CD8-positive, alpha-beta memory T cell (primary cell): ENCODE results near the gene UGT1A5. TPM values are rescaled to one million over a fixed set of nuclear protein-coding genes. Genes with fewer than 3 reads are reported as not detected.

Source experiments
- CTCF ChIA-PET: fragments of 350-600 bp; sonication (Branson Sonifier 250); formaldehyde crosslinking; loops from one replicate; lab custom pipeline; 2021; ENCODE audit warnings: antibody characterized with exemption; lab: Charles Lee
- POLR2A ChIA-PET: fragments of 350-600 bp; sonication (Branson Sonifier 250); formaldehyde crosslinking; loops from one replicate; lab custom pipeline; 2021; ENCODE audit warnings: antibody characterized with exemption; lab: Charles Lee
- DNase-seq, 5 donors: peaks; one replicate each; pipeline versions ENCODE4 v3.0.0 to v3.0.0-alpha.2; 2020 to 2022; ENCODE audit warnings: mixed read lengths in 1 of 5
- H3K27ac ChIP-seq: one replicate; pipeline ENCODE4 v1.7.0; 2013; ENCODE audit warnings: low read depth, mild to moderate bottlenecking, low read length, moderate library complexity
- H3K27me3 ChIP-seq: 2 replicates; pipeline ENCODE4 v1.7.0; 2013; ENCODE audit warnings: low read length, mild to moderate bottlenecking; ENCODE audit not compliant: insufficient read depth, poor library complexity, severe bottlenecking
- H3K36me3 ChIP-seq: 2 replicates; pipeline ENCODE4 v1.7.0; 2013; ENCODE audit warnings: mild to moderate bottlenecking, low read length, moderate library complexity; ENCODE audit not compliant: insufficient read depth
- H3K4me1 ChIP-seq: 2 replicates; pipeline ENCODE4 v1.7.0; 2013; ENCODE audit warnings: mild to moderate bottlenecking, low read length, moderate library complexity; ENCODE audit not compliant: insufficient read depth
- H3K4me3 ChIP-seq: 2 replicates; pipeline ENCODE4 v1.7.0; 2013; ENCODE audit warnings: mild to moderate bottlenecking, low read length
- H3K9me3 ChIP-seq: 2 replicates; pipeline ENCODE4 v1.7.0; 2013; ENCODE audit warnings: mild to moderate bottlenecking, low read length
- H3K27ac Mint-ChIP-seq, 8 donors: one replicate each; pipeline ENCODE4 v1.8.0; 2020 to 2021; ENCODE audit warnings: mixed read lengths in 8 of 8, mild to moderate bottlenecking in 6 of 8, inconsistent platforms in 3 of 8, moderate library complexity in 3 of 8
- H3K27me3 Mint-ChIP-seq, 2 donors: one replicate each; pipeline ENCODE4 v1.8.0; 2020 to 2021; ENCODE audit warnings: mixed read lengths in 2 of 2, mild to moderate bottlenecking in 1 of 2, moderate library complexity in 1 of 2
- H3K36me3 Mint-ChIP-seq, 3 donors: one replicate each; pipeline ENCODE4 v1.8.0; 2020 to 2021; ENCODE audit warnings: mixed read lengths in 3 of 3, inconsistent platforms in 1 of 3, mild to moderate bottlenecking in 1 of 3
- H3K4me1 Mint-ChIP-seq, 3 donors: one replicate each; pipeline ENCODE4 v1.8.0; 2020 to 2021; ENCODE audit warnings: mixed read lengths in 3 of 3, inconsistent platforms in 1 of 3, mild to moderate bottlenecking in 1 of 3
- H3K4me3 Mint-ChIP-seq, 7 donors: one replicate each; pipeline ENCODE4 v1.8.0; 2020 to 2021; ENCODE audit warnings: mixed read lengths in 7 of 7, mild to moderate bottlenecking in 6 of 7, moderate library complexity in 4 of 7, inconsistent platforms in 2 of 7
- H3K9me3 Mint-ChIP-seq, 5 donors: one replicate each; pipeline ENCODE4 v1.8.0; 2020 to 2022; ENCODE audit warnings: mixed read lengths in 5 of 5, mild to moderate bottlenecking in 3 of 5, moderate library complexity in 2 of 5, inconsistent platforms in 1 of 5
- polyA plus RNA-seq: library from polyadenylated mRNA; unstranded; fragments of 300-500 nt; fragmentation: Illumina TruSeq; gene quantifications from one replicate; pipeline ENCODE4 v1.2.3, GENCODE V29; 2021
- total RNA-seq, 2 experiments: library from RNA; stranded (reverse); gene quantifications; one replicate each; pipeline ENCODE4 v1.2.3, GENCODE V29; 2021

UGT1A5 gene
- total and polyA plus RNA-seq, 3 experiments from 2014 or later, result not detected

DNA sequence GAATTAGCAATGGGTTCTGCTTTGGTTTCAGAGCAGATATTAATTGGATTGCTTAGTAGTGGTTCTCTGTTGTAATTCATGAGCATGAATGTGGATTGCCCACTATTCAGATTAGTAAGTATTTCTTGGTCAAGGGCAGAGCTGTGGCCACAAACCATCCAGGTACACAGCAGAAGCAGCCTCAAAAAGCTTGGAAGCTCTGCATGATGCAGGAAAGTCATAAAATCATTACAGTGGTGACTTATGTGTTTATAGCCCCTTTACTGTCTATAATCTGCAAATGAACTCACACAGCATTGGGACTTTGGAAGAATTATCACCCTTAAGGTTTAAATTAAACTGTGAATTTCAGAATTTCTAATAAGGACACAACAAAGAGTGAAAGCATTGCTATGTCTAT, 45.4 kb downstream of the UGT1A5 start:
- peaks cover 5 to 24% of the 10 kb centered on the region in 2 donors for H3K27me3 Mint-ChIP-seq
- Histone ChIP-seq H3K9me3 (no peaks in the 10 kb centered on the region), H3K36me3 (no peaks in the 10 kb centered on the region), H3K4me3 (no peak overlapping the region), H3K27me3 (no peaks in the 10 kb centered on the region), H3K27ac (no peak overlapping the region), H3K4me1 (no peaks in the 10 kb centered on the region)
- ChIA-PET CTCF (no interaction called here), POLR2A (no interaction called here)
- no peak overlapping the region for H3K27ac Mint-ChIP-seq
- no peaks in the 10 kb centered on the region for H3K36me3 Mint-ChIP-seq
- H3K4me3 Mint-ChIP-seq, result no peak overlapping the region
- peaks cover 0 to 4% (median 0%) of the 10 kb centered on the region in 5 donors for H3K9me3 Mint-ChIP-seq
- no peaks in the 10 kb centered on the region for H3K4me1 Mint-ChIP-seq
- no peak for DNase-seq

DNA sequence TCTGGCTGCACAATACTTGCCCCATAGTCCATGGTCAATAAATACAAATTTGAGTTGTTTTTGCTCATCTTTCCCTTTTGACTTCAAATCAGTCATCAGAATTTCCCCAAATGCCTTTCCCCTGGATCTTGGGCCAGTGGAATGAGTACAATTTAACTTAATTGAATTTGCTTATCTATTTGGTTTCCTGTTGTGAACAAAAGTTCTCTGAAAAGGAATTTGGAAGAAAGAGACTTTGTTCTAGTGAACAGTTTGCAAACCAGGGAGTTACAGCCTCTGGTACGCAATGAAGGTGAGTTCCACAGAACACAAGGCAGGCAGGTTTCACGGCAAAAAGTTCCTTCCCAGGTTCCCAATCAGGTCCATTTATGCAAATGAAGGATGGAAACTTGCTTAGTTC, 46.1 kb downstream of the UGT1A5 start:
- POLR2A ChIA-PET, result no interaction called here
- no peak for DNase-seq
- Histone ChIP-seq H3K4me1 (no peaks in the 10 kb centered on the region), H3K4me3 (no peak overlapping the region), H3K36me3 (no peaks in the 10 kb centered on the region), H3K9me3 (no peaks in the 10 kb centered on the region), H3K27me3 (no peaks in the 10 kb centered on the region), H3K27ac (no peak overlapping the region)
- CTCF ChIA-PET, result no interaction called here
- Mint-ChIP-seq H3K4me1 (no peaks in the 10 kb centered on the region), H3K36me3 (no peaks in the 10 kb centered on the region), H3K4me3 (no peak overlapping the region), H3K27me3 (peaks cover 6 to 24% of the 10 kb centered on the region in 2 donors), H3K9me3 (peaks cover 0 to 4% (median 0%) of the 10 kb centered on the region in 5 donors), H3K27ac (no peak overlapping the region)

DNA sequence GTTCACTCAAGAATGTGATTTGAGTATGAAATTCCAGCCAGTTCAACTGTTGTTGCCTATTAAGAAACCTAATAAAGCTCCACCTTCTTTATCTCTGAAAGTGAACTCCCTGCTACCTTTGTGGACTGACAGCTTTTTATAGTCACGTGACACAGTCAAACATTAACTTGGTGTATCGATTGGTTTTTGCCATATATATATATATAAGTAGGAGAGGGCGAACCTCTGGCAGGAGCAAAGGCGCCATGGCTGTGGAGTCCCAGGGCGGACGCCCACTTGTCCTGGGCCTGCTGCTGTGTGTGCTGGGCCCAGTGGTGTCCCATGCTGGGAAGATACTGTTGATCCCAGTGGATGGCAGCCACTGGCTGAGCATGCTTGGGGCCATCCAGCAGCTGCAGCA, 47.3 kb downstream of the UGT1A5 start, which contains the start of gene UGT1A1:
UGT1A1 (plus strand) TSS at position 228 of the 400 bp plus-strand sequence; CDS start at position 246, 18 bp downstream.
- POLR2A ChIA-PET, result no interaction called here
- no peak for DNase-seq
- no peaks in the 10 kb centered on the region for H3K4me1 ChIP-seq

DNA sequence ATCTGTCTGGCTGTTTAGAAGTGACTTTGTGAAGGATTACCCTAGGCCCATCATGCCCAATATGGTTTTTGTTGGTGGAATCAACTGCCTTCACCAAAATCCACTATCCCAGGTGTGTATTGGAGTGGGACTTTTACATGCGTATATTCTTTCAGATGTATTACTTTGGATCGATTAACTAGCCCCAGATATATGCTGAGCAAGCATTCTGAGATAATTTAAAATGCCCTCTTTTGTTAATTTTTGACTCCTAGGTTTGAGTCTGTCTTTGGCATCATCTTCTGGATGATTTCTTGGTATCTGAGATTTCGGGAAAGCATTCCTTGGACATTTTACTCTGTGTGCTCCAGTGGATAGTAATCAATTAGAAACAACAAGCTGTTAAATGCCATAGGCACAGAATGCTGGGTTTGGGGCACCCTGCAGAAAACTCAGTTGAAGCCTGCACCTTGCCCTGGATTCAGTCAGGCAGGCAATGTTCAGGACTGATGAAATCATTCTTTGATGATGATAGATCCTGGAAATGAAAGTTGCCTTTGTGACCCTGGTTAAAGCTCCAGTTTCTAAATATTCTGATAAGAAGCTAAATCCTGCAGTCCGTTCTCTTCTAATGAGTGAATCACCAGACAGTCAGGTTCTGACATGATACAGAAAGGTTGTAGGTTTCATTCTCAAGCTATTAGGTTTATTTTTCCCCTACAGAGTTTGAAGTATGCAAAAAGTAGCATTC, 48.5 kb downstream of the UGT1A5 start:
- Histone ChIP-seq H3K4me1 (no peaks in the 10 kb centered on the region), H3K27ac (no peak overlapping the region), H3K4me3 (no peak overlapping the region), H3K9me3 (no peaks in the 10 kb centered on the region), H3K27me3 (no peaks in the 10 kb centered on the region), H3K36me3 (no peaks in the 10 kb centered on the region)
- no peak for DNase-seq
- Mint-ChIP-seq H3K36me3 (no peaks in the 10 kb centered on the region), H3K4me1 (no peaks in the 10 kb centered on the region), H3K4me3 (no peak overlapping the region), H3K27me3 (peaks cover 8 to 34% of the 10 kb centered on the region in 2 donors), H3K27ac (no peak overlapping the region), H3K9me3 (peaks cover 0 to 6% (median 0%) of the 10 kb centered on the region in 5 donors)
- ChIA-PET CTCF (no interaction called here), POLR2A (no interaction called here)

More for the DNA sequence above, 47.3 kb downstream of the UGT1A5 start, which contains the start of gene UGT1A1:
- H3K36me3 Mint-ChIP-seq, result no peaks in the 10 kb centered on the region
- H3K9me3 Mint-ChIP-seq, result peaks cover 0 to 4% (median 0%) of the 10 kb centered on the region in 5 donors
- peaks cover 4 to 29% of the 10 kb centered on the region in 2 donors for H3K27me3 Mint-ChIP-seq
- no peaks in the 10 kb centered on the region for H3K9me3 ChIP-seq
- no peak within 1 kb of the TSS for H3K27ac ChIP-seq
- H3K4me3 Mint-ChIP-seq, result no peak within 1 kb of the TSS
- H3K36me3 ChIP-seq, result no peaks in the 10 kb centered on the region
- H3K27ac Mint-ChIP-seq, result no peak within 1 kb of the TSS
- no peaks in the 10 kb centered on the region for H3K27me3 ChIP-seq
- H3K4me1 Mint-ChIP-seq, result no peaks in the 10 kb centered on the region
- CTCF ChIA-PET, result no interaction called here
- no peak within 1 kb of the TSS for H3K4me3 ChIP-seq

DNA sequence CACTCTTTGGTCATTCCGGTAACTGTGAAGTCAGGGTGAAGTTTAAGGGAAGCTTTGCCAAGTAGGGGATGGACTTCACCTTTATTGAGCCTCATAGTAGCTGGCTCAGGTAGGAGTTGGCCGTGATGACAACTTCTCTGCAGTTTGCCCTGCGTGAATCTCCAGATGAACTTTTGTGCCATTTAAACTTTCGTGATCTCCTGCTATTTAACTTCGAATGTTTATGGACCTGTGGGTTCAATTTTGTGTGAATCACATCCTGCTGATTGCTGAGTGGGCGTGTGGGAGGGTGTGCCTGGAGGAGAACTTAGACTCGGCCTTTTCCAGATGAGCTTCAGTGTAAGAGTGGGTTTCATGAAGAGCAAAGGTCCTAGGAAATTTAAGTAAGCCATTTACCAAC, 51.6 kb downstream of the UGT1A5 start:
- H3K4me3 ChIP-seq, result no peak overlapping the region

DNA sequence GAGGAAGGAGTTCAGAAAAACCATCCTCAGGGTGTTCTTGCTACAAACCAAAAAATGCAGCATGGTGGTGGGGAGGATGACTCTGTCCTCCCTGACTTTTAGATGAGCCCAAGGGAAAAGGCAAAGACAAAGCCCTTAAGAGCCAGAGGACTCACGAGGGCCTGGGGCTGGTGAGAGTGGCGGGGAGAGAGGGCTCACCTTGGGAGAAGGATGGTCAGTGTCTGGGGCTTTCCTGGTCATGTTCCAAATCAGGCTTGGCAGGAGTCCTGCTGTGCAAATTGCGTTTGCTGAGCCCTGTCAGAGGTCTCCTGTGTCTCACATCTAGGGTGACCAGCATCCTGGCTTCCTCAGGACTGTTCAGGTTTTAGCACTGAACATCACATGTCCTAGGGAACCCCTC, 52.1 kb downstream of the UGT1A5 start:
- ChIA-PET CTCF (no interaction called here), POLR2A (no interaction called here)
- no peak for DNase-seq
- Mint-ChIP-seq H3K36me3 (no peaks in the 10 kb centered on the region), H3K4me3 (no peak overlapping the region), H3K27me3 (peaks cover 10 to 45% of the 10 kb centered on the region in 2 donors), H3K27ac (no peak overlapping the region), H3K4me1 (no peaks in the 10 kb centered on the region), H3K9me3 (peaks cover 0 to 2% (median 0%) of the 10 kb centered on the region in 5 donors)
- H3K36me3 ChIP-seq, result no peaks in the 10 kb centered on the region
- no peak overlapping the region for H3K4me3 ChIP-seq
- no peak overlapping the region for H3K27ac ChIP-seq
- no peaks in the 10 kb centered on the region for H3K4me1 ChIP-seq
- no peaks in the 10 kb centered on the region for H3K27me3 ChIP-seq
- H3K9me3 ChIP-seq, result no peaks in the 10 kb centered on the region

More for the DNA sequence above, 51.6 kb downstream of the UGT1A5 start:
- Mint-ChIP-seq H3K36me3 (no peaks in the 10 kb centered on the region), H3K4me3 (no peak overlapping the region), H3K4me1 (no peaks in the 10 kb centered on the region), H3K27ac (no peak overlapping the region), H3K9me3 (peaks cover 0 to 2% (median 0%) of the 10 kb centered on the region in 5 donors), H3K27me3 (peaks cover 10 to 43% of the 10 kb centered on the region in 2 donors)
- CTCF ChIA-PET, result no interaction called here
- no peaks in the 10 kb centered on the region for H3K36me3 ChIP-seq
- no peaks in the 10 kb centered on the region for H3K27me3 ChIP-seq
- no peak for DNase-seq
- no peaks in the 10 kb centered on the region for H3K4me1 ChIP-seq
- H3K9me3 ChIP-seq, result no peaks in the 10 kb centered on the region
- H3K27ac ChIP-seq, result no peak overlapping the region
- POLR2A ChIA-PET, result no interaction called here

DNA sequence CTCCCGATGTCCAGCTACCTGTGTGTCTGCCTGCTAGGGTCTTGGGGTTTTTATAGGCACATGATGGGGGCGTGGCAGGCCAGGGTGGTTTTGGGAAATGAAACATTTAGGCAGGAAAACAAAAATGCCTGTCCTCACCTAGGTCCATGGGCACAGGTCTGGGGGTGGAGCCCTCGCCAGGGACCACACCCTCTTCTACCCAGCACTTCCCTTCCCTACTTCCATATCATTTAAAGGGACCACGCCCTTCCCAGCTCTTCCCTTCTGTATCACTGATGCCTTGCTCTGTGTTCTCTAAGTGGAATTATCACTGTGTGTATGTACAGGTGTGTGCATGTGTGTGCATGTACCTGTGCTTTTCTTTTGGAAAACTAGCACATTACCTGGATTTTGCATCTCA, 53.7 kb downstream of the UGT1A5 start:
- H3K4me1 ChIP-seq, result no peaks in the 10 kb centered on the region
- no peaks in the 10 kb centered on the region for H3K27me3 ChIP-seq
- Mint-ChIP-seq H3K4me3 (no peak overlapping the region), H3K9me3 (peaks cover 0 to 2% (median 0%) of the 10 kb centered on the region in 5 donors), H3K36me3 (no peaks in the 10 kb centered on the region), H3K27ac (no peak overlapping the region), H3K4me1 (no peaks in the 10 kb centered on the region), H3K27me3 (peaks cover 12 to 45% of the 10 kb centered on the region in 2 donors)
- no peak overlapping the region for H3K27ac ChIP-seq
- ChIA-PET POLR2A (no interaction called here), CTCF (no interaction called here)
- no peak overlapping the region for H3K4me3 ChIP-seq
- no peak for DNase-seq
- no peaks in the 10 kb centered on the region for H3K9me3 ChIP-seq
- no peaks in the 10 kb centered on the region for H3K36me3 ChIP-seq

DNA sequence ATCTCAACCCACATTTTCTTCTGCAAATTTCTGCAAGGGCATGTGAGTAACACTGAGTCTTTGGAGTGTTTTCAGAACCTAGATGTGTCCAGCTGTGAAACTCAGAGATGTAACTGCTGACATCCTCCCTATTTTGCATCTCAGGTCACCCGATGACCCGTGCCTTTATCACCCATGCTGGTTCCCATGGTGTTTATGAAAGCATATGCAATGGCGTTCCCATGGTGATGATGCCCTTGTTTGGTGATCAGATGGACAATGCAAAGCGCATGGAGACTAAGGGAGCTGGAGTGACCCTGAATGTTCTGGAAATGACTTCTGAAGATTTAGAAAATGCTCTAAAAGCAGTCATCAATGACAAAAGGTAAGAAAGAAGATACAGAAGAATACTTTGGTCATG, 55.4 kb downstream of the UGT1A5 start:
- Histone ChIP-seq H3K27me3 (no peaks in the 10 kb centered on the region), H3K4me3 (no peak overlapping the region), H3K36me3 (no peaks in the 10 kb centered on the region), H3K27ac (no peak overlapping the region), H3K4me1 (no peaks in the 10 kb centered on the region), H3K9me3 (no peaks in the 10 kb centered on the region)
- CTCF ChIA-PET, result no interaction called here
- Mint-ChIP-seq H3K4me3 (no peak overlapping the region), H3K27ac (no peak overlapping the region), H3K9me3 (peaks cover 0 to 2% (median 0%) of the 10 kb centered on the region in 5 donors), H3K27me3 (peaks cover 12 to 48% of the 10 kb centered on the region in 2 donors), H3K4me1 (no peaks in the 10 kb centered on the region), H3K36me3 (no peaks in the 10 kb centered on the region)
- POLR2A ChIA-PET, result no interaction called here
- no peak for DNase-seq
